ENCODE results near the gene IP6K1.
"Not testable (repeated sequence)": the region's sequence is repeated elsewhere in the genome, so short reads cannot be mapped to it uniquely, and the experiment has no call there.

IP6K1 gene

GRCh38 chr3:49786357-49787181 lies at the start of gene IP6K1:
IP6K1 (minus strand) TSS chr3:49786542; CDS start chr3:49748040, 38,502 bp downstream.
- DNase-seq, result peak; percentile 93

GRCh38 chr3:49831341-49831740 lies 45.0 kb upstream of the IP6K1 start:
- no peak for DNase-seq

- no peak for DNase-seq
These were observed 39.7 kb upstream of the IP6K1 start for GRCh38 chr3:49826016-49826415.

GRCh38 chr3:49823131-49823530 lies 36.8 kb upstream of the IP6K1 start:
- not testable (repeated sequence) for DNase-seq

GRCh38 chr3:49813497-49814174 lies 27.3 kb upstream of the IP6K1 start, which contains the start of gene UBA7:
UBA7 (minus strand) TSS chr3:49813953; CDS start chr3:49813787, 166 bp downstream.
- no peak for DNase-seq

GRCh38 chr3:49812916-49813496 lies 26.7 kb upstream of the IP6K1 start:
- no peak for DNase-seq

GRCh38 chr3:49807431-49808114 lies 21.2 kb upstream of the IP6K1 start:
- no peak for DNase-seq

GRCh38 chr3:49806850-49807249 lies 20.5 kb upstream of the IP6K1 start:
- DNase-seq, result no peak

- no peak for DNase-seq
These were observed 19.8 kb upstream of the IP6K1 start for GRCh38 chr3:49805897-49806701.

GRCh38 chr3:49805367-49805782 lies 19.0 kb upstream of the IP6K1 start:
- no peak for DNase-seq

- DNase-seq, result no peak
These were observed 18.0 kb upstream of the IP6K1 start for GRCh38 chr3:49804141-49805041.

GRCh38 chr3:49803465-49804140 lies 17.3 kb upstream of the IP6K1 start:
- peak; percentile 21 for DNase-seq

- DNase-seq, result peak; percentile 66
These were observed 16.6 kb upstream of the IP6K1 start, which contains the start of gene INKA1 for GRCh38 chr3:49802719-49803464. INKA1 (plus strand) TSS chr3:49803261; CDS start chr3:49803393, 132 bp downstream.

GRCh38 chr3:49801160-49801559 lies 14.8 kb upstream of the IP6K1 start:
- no peak for DNase-seq

- DNase-seq, result no peak
These were observed 13.4 kb upstream of the IP6K1 start, which contains the start of gene CDHR4 for GRCh38 chr3:49799761-49800160. CDHR4 (minus strand) TSS chr3:49799873; CDS start chr3:49799812, 61 bp downstream.

GRCh38 chr3:49799105-49799504 lies 12.8 kb upstream of the IP6K1 start:
- DNase-seq, result no peak

GRCh38 chr3:49794926-49795905 lies 8.9 kb upstream of the IP6K1 start:
- DNase-seq, result no peak

- DNase-seq, result no peak
These were observed 8.1 kb upstream of the IP6K1 start for GRCh38 chr3:49794431-49794830.

Measured in NCI-H1105 (cell line).